CD4-positive, alpha-beta T cell treated with Interferon gamma for 1 hour (primary cell): Measurements from ENCODE around the gene MROH7.

Source experiments
- DNase-seq: peaks from one replicate; pipeline ENCODE4 v3.0.0-alpha.2; 2020

The MROH7 gene

GRCh38 chr1:54653036-54653435 is 11.4 kb downstream of the MROH7 start:
- DNase-seq: no peak

GRCh38 chr1:54658164-54658913 is 16.8 kb downstream of the MROH7 start:
- DNase-seq: no peak

GRCh38 chr1:54663725-54664124 is 22.1 kb downstream of the MROH7 start:
- DNase-seq: no peak

- DNase-seq: no peak
Measured at GRCh38 chr1:54664364-54664763, 22.8 kb downstream of the MROH7 start.

GRCh38 chr1:54665852-54666251 is 24.3 kb downstream of the MROH7 start:
- no peak for DNase-seq

- DNase-seq: no peak
Measured at GRCh38 chr1:54666333-54666732, 24.7 kb downstream of the MROH7 start.

- DNase-seq: no peak
Measured at GRCh38 chr1:54667797-54668196, 26.2 kb downstream of the MROH7 start.

GRCh38 chr1:54668567-54668966 is 27.0 kb downstream of the MROH7 start:
- DNase-seq: no peak

GRCh38 chr1:54671985-54672608 is 30.5 kb downstream of the MROH7 start:
- peak; percentile 46 for DNase-seq

- DNase-seq: no peak
Measured at GRCh38 chr1:54678776-54679643, 37.4 kb downstream of the MROH7 start.

- no peak for DNase-seq
Measured at GRCh38 chr1:54679706-54680105, 38.1 kb downstream of the MROH7 start.

- DNase-seq: no peak
Measured at GRCh38 chr1:54680387-54680786, 38.8 kb downstream of the MROH7 start.

GRCh38 chr1:54681358-54681757 is 39.8 kb downstream of the MROH7 start:
- no peak for DNase-seq

GRCh38 chr1:54683453-54683852 is 41.9 kb downstream of the MROH7 start:
- no peak for DNase-seq

- no peak for DNase-seq
Measured at GRCh38 chr1:54685335-54685905, 43.8 kb downstream of the MROH7 start.

- DNase-seq: no peak
Measured at GRCh38 chr1:54686155-54686554, 44.6 kb downstream of the MROH7 start.

GRCh38 chr1:54694771-54695170 is 53.2 kb downstream of the MROH7 start:
- no peak for DNase-seq

- no peak for DNase-seq
Measured at GRCh38 chr1:54695221-54695620, 53.6 kb downstream of the MROH7 start.

- no peak for DNase-seq
Measured at GRCh38 chr1:54695764-54696163, 54.2 kb downstream of the MROH7 start.

GRCh38 chr1:54696262-54696661 is 54.7 kb downstream of the MROH7 start:
- no peak for DNase-seq

GRCh38 chr1:54697896-54698295 is 56.3 kb downstream of the MROH7 start:
- no peak for DNase-seq

- no peak for DNase-seq
Measured at GRCh38 chr1:54698346-54698745, 56.8 kb downstream of the MROH7 start.

GRCh38 chr1:54699936-54700525 is 58.4 kb downstream of the MROH7 start:
- DNase-seq: no peak
